Fibroblast of mammary gland (primary cell): ENCODE results near the gene TEAD3.
"Not testable (repeated sequence)": the region's sequence is repeated elsewhere in the genome, so short reads cannot be mapped to it uniquely, and the experiment has no call there.

Experiments
- DNase-seq: peaks from one replicate; pipeline ENCODE4 v3.0.0-alpha.2; 2010; ENCODE audit warnings: low read depth
- H3K4me3 ChIP-seq: 2 replicates; pipeline ENCODE4 v1.5.1; 2011; ENCODE audit warnings: low read depth, mild to moderate bottlenecking, low read length, moderate library complexity; ENCODE audit not compliant: control insufficient read depth
- TF ChIP-seq, protein P1 (sequence below): conservative IDR thresholded peaks from 2 replicates; pipeline ENCODE4 v1.5.1; 2011; ENCODE audit warnings: low read depth, low read length, inconsistent platforms; ENCODE audit not compliant: control insufficient read depth, insufficient read depth

The TEAD3 gene

DNA sequence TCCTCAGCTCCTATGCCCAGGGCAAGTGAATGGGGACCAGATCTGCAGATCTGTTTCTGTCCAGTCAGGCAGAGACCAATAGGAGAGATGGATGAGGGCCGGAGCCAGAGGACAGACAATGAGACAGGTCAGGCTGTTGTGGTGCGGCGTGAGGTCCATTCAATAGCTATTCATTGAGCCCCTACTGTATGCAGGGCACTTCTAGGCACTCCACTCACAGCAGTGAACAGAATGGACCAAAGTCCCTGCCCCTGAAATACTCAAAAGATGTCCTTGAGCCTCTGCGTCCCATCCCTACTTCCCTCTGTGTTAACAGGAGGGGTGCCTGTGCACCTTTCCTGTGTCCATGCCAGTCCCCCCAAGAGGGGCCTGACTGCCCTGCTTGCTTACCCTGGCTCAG, 24.4 kb upstream of the TEAD3 start:
- no peak for DNase-seq
- no peak overlapping the region for H3K4me3 ChIP-seq
- TF ChIP-seq, protein P1, sequence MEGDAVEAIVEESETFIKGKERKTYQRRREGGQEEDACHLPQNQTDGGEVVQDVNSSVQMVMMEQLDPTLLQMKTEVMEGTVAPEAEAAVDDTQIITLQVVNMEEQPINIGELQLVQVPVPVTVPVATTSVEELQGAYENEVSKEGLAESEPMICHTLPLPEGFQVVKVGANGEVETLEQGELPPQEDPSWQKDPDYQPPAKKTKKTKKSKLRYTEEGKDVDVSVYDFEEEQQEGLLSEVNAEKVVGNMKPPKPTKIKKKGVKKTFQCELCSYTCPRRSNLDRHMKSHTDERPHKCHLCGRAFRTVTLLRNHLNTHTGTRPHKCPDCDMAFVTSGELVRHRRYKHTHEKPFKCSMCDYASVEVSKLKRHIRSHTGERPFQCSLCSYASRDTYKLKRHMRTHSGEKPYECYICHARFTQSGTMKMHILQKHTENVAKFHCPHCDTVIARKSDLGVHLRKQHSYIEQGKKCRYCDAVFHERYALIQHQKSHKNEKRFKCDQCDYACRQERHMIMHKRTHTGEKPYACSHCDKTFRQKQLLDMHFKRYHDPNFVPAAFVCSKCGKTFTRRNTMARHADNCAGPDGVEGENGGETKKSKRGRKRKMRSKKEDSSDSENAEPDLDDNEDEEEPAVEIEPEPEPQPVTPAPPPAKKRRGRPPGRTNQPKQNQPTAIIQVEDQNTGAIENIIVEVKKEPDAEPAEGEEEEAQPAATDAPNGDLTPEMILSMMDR: no peak

DNA sequence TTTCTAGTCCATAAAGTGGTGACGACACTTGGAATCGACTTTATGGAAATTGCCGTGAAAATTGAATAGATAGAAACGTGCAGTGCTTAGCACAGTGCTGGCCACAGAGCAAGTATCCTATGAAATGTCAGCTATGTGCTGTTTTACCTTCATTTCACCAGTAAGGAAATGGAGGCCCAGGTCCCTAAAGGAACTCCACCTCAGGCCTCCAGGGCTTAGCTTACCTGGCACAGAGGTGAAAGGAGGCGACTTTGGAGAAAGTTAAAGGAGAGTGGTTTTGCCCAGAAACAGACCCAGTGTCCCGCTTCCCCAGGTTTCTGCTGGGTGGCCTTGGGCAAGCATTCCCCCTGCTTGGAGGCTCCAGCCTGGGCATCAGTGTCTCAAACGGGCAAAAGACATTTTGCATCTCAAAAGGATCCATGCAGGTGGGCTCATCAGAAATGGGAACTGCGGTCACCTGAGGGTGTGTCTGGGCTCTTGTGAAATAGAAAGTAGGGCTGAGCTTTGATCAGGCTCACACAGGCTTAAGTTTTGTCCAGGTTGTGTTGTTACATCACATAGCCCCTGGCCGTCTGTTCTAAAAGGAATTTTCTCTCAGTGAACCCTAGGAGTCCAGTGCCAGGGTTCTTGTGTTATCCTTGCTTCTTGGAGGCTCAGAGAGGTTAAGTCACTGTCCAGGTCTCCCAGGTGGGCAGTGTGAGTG, 22.6 kb upstream of the TEAD3 start:
- no peak for DNase-seq
- TF ChIP-seq, protein P1: no peak
- no peak overlapping the region for H3K4me3 ChIP-seq

DNA sequence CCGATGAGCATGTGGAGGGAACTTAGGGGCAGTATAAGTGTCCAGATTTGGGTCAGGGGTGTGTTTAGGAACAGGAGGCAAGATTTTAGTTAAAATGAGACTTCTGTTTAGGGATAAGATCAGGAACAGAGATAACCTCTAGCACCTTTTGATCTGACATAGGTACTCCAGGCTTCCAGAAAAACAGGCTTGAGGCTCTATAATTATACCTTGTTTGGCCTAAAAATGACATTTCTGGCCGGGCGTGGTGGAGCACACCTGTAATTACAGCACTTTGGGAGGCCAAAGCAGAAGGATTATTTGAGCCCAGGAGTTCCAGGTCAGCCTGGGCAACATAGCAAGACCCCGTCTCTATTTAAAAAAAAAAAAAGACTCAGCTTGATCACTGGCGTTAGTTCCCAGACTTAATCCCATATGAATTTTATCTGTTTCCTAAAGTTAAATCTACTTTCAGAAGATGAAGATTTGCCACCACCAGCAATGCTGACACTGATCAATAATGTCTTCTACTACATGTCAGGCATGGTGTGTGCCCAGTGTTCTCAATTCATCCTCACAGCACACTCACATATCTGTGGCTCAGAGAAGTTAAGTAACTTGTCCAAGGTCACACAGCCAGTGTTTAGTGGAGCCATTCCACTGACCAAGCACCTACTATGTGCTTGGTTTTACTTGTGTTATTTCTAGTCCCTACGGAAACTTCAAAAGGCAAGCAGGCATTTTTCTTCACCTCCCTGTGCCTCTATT, 21.9 kb upstream of the TEAD3 start:
- TF ChIP-seq, protein P1: no peak
- no peak for DNase-seq
- H3K4me3 ChIP-seq: no peak overlapping the region

DNA sequence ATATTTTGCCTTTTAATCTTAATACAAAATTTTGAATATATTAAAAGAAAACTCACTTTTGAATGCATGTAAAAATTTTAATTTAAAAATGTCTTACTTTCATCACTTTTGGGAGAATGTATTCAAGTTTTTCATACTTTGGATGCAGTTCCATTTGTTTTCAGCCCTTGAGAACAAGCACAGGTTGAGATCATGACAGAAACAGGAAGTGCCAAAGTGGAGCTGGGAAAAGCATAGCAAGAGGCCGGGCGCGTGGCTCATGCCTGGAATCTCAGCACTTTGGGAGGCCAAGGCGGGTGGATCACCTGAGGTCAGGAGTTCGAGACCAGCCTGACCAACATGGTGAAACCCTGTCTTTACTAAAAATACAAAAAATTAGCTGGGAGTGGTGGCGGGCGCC, 21.1 kb upstream of the TEAD3 start:
- H3K4me3 ChIP-seq, DNase-seq: not testable (repeated sequence)

DNA sequence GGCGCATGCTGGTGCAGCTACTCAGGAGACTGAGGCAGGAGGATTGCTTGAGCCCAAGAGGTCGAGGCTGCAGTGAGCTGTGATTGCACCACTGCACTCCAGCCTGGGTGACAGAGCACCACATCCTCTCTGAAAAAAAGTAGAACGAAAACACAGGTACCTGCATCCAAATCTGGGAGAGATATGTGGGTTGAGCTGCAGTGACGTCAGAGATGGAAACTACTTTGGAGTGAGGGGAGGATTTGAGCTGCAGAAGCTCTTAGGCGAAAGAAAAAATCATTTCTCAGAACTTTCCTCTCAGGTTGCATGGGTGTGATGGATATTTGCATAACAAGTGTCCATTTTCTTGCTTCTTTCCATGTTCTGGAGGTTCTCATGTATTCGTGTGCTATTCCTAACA, 19.8 kb upstream of the TEAD3 start:
- H3K4me3 ChIP-seq: no peak overlapping the region
- no peak for DNase-seq
- TF ChIP-seq, protein P1: no peak

DNA sequence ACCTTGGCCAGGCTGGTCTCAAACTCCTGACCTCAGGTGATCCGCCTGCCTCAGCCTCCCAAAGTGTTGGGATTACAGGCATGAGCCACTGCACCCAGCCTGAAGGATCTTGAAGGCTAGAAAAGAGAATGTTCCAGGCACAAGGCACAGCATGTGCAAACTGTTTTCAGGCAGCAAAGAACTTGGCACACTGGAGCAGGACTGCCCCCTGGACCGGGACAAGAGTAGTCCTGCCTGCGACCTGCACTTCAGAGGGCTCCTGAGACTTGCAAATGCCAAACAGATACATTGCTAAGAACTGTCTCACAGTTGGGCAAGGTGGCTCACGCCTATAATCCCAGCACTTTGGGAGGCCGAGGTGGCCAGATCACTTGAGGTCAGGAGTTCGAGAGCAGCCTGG, 19.1 kb upstream of the TEAD3 start:
- not testable (repeated sequence) for H3K4me3 ChIP-seq, DNase-seq

DNA sequence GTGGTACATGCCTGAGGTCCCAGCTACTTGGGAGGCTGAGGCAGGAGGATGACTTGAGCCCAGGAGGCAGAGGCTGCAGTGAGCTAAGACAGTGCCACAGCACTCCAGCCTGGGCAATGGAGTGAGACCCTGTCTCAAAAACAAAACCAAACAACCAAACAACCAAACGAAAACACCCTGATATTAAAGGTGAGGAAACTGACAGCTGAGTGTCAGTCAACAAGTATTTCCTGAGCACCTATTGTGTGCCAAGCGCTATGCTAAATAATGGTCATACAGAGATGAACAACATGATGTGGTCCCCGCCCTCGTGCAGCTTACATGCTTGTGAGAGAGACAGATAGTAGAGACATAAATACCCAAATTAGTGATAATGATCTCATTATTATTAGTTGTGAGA, 17.7 kb upstream of the TEAD3 start:
- no peak overlapping the region for H3K4me3 ChIP-seq
- no peak for DNase-seq
- TF ChIP-seq, protein P1: no peak
